HepG2 (cell line): ENCODE data around the gene RNF10. TPM values are rescaled to one million over a fixed set of nuclear protein-coding genes. Genes with fewer than 3 reads are reported as not detected.

Source experiments
- AHDC1 ChIP-seq: sonication (generic); formaldehyde crosslinking; IDR thresholded peaks from 2 replicates; pipeline ENCODE4 v1.5.1; 2020; ENCODE audit warnings: mild to moderate bottlenecking, missing genetic modification reagents, borderline replicate concordance
- ATF3 ChIP-seq: sonication (generic); formaldehyde crosslinking; IDR thresholded peaks from 2 replicates; pipeline ENCODE4 v1.4.0; 2020; ENCODE audit warnings: missing genetic modification reagents
- BCL6 ChIP-seq: IDR thresholded peaks from 2 replicates; pipeline ENCODE4 v1.6.1; 2016; ENCODE audit warnings: missing genetic modification reagents, missing compliant biosample characterization
- CAMTA2 ChIP-seq: sonication (generic); formaldehyde crosslinking; IDR thresholded peaks from 2 replicates; pipeline ENCODE4 v1.4.0; 2020; ENCODE audit warnings: mild to moderate bottlenecking, missing genetic modification reagents, borderline replicate concordance
- CTCF ChIP-seq: sonication (generic); formaldehyde crosslinking; IDR thresholded peaks from 2 replicates; pipeline ENCODE4 v1.5.0; 2020; ENCODE audit warnings: mild to moderate bottlenecking, missing genetic modification reagents, moderate library complexity
- ELF3 ChIP-seq: IDR thresholded peaks from 2 replicates; pipeline ENCODE4 v1.6.1; 2016; ENCODE audit warnings: missing genetic modification reagents, missing compliant biosample characterization
- ETS1 ChIP-seq: sonication (generic); formaldehyde crosslinking; IDR thresholded peaks from 2 replicates; pipeline ENCODE4 v1.4.0; 2020; ENCODE audit warnings: missing genetic modification reagents
- FOXK1 ChIP-seq: sonication (generic); formaldehyde crosslinking; IDR thresholded peaks from 2 replicates; pipeline ENCODE4 v1.4.0; 2020; ENCODE audit warnings: low read depth, missing genetic modification reagents, borderline replicate concordance
- GLI4 ChIP-seq: sonication (generic); formaldehyde crosslinking; IDR thresholded peaks from 2 replicates; pipeline ENCODE4 v1.5.1; 2020; ENCODE audit warnings: missing genetic modification reagents, mild to moderate bottlenecking, moderate library complexity, borderline replicate concordance
- REPIN1 ChIP-seq: sonication (generic); formaldehyde crosslinking; IDR thresholded peaks from 2 replicates; pipeline ENCODE4 v1.8.0; 2022; ENCODE audit warnings: missing genetic modification reagents, low read depth, mild to moderate bottlenecking, borderline replicate concordance
- SAP130 ChIP-seq: IDR thresholded peaks from 2 replicates; pipeline ENCODE4 v1.6.1; 2016; ENCODE audit warnings: low read depth
- SP2 ChIP-seq: sonication (generic); formaldehyde crosslinking; IDR thresholded peaks from 2 replicates; pipeline ENCODE4 v1.5.1; 2020; ENCODE audit warnings: mild to moderate bottlenecking, missing genetic modification reagents
- STAT5B ChIP-seq: sonication (generic); formaldehyde crosslinking; IDR thresholded peaks from 2 replicates; pipeline ENCODE4 v1.4.0; 2020; ENCODE audit warnings: missing genetic modification reagents
- ZHX1 ChIP-seq: sonication (generic); formaldehyde crosslinking; IDR thresholded peaks from 2 replicates; pipeline ENCODE4 v1.8.1; 2022; ENCODE audit warnings: low read depth, mild to moderate bottlenecking, missing genetic modification reagents
- ZNF644 ChIP-seq: IDR thresholded peaks from 2 replicates; pipeline ENCODE4 v1.6.1; 2016; ENCODE audit warnings: low read depth
- ZNF7 ChIP-seq: IDR thresholded peaks from 2 replicates; pipeline ENCODE4 v1.6.1; 2016; ENCODE audit warnings: missing biosample characterization, missing genetic modification reagents
- polyA plus RNA-seq, 8 experiments: library from polyadenylated mRNA; depleted of rRNA in 3 of 8; stranded (reverse) in 7 of 8; unstranded in 1 of 8; fragments of >200 nt; fragmentation: Illumina TruSeq in 4 of 8; extraction: Trizol in 4 of 8; gene quantifications; 2 replicates each; pipeline versions ENCODE4 v1.2.1 to v1.2.3, GENCODE V29; 2011 to 2016; ENCODE audit warnings: low read depth in 4 of 8, missing spikeins in 1 of 8, mixed read lengths in 1 of 8; ENCODE audit not compliant: insufficient read depth in 1 of 8
- total RNA-seq, 5 experiments: library from RNA; depleted of rRNA; stranded (reverse); fragments of >200 nt; fragmentation: Illumina TruSeq; extraction: Trizol; gene quantifications; 2 replicates each; pipeline ENCODE4 v1.2.3, GENCODE V29; 2016; ENCODE audit warnings: low read depth in 1 of 5

The RNF10 gene
- total and polyA plus RNA-seq, 2 of the 13 experiments (the other 11 are each of a cell fraction or from before 2014, with no cell fraction given): 62.5 to 88.0 TPM

- TF ChIP-seq AHDC1 (CRISPR knock-in tag): no peak
- no peak for TF ChIP-seq ZHX1 (CRISPR knock-in tag)
- peak; percentile 17; the same call in 1 of the 2 replicates for TF ChIP-seq ELF3 (CRISPR knock-in tag)
- TF ChIP-seq ETS1 (CRISPR knock-in tag): 0 out of 2 replicates have a peak, but pooled peaks have one; percentile 5
- TF ChIP-seq SAP130 (CRISPR knock-in tag): peak; percentile 87
- TF ChIP-seq BCL6: 0 out of 2 replicates have a peak, but pooled peaks have one; percentile 3
- TF ChIP-seq REPIN1 (CRISPR knock-in tag): no peak
- TF ChIP-seq ZNF7 (CRISPR knock-in tag): no peak
- TF ChIP-seq ZNF644 (CRISPR knock-in tag): 0 out of 2 replicates have a peak, but pooled peaks have one; percentile 24
- no peak for TF ChIP-seq ATF3 (CRISPR knock-in tag)
- no peak for TF ChIP-seq SP2
- TF ChIP-seq FOXK1 (CRISPR knock-in tag): 0 out of 2 replicates have a peak, but pooled peaks have one; percentile 26
- TF ChIP-seq STAT5B (CRISPR knock-in tag): no peak
- 0 out of 2 replicates have a peak, but pooled peaks have one; percentile 38 for TF ChIP-seq GLI4
- TF ChIP-seq CTCF (CRISPR knock-in tag): peak; percentile 50
- no peak for TF ChIP-seq CAMTA2 (CRISPR knock-in tag)
Observed at GRCh38 chr12:120529641-120530417, 4.3 kb upstream of the RNF10 start (continued).
